Heart left ventricle (tissue), 16 donors: Measurements from ENCODE around the gene GALK2. TPM values are rescaled to one million over a fixed set of nuclear protein-coding genes. Genes with fewer than 3 reads are reported as not detected.

ENCODE experiments used
- ATAC-seq, 4 donors: fragments of 200-7000 bp; cut with Tn5 transposase; one replicate each; pipeline ENCODE4 v1.9.1; 2020 to 2022; ENCODE audit warnings: moderate library complexity in 4 of 4, mild to moderate bottlenecking in 3 of 4, moderate number of reproducible peaks in 1 of 4
- DNase-seq, 5 donors: peaks; one replicate each; pipeline ENCODE4 v3.0.0-alpha.2; 2020
- H3K27ac ChIP-seq, 12 donors: fragments of 200-600 bp; sonication (generic) in 4 of 12; one replicate each; pipeline versions ENCODE4 v1.5.0 to v1.8.0; 2016 to 2022; ENCODE audit warnings: mild to moderate bottlenecking in 2 of 12
- H3K27me3 ChIP-seq, 9 donors: fragments of 200-600 bp; sonication (generic) in 2 of 9; one replicate each; pipeline versions ENCODE4 v1.5.1 to v1.8.0; 2016 to 2022; ENCODE audit warnings: mild to moderate bottlenecking in 3 of 9
- H3K36me3 ChIP-seq, 9 donors: fragments of 200-600 bp; sonication (generic) in 2 of 9; one replicate each; pipeline versions ENCODE4 v1.5.0 to v1.8.0; 2018 to 2022; ENCODE audit warnings: mild to moderate bottlenecking in 2 of 9
- H3K4me1 ChIP-seq, 12 donors: fragments of 200-600 bp; sonication (generic) in 4 of 12; one replicate each; pipeline versions ENCODE4 v1.5.0 to v1.8.0; 2016 to 2022; ENCODE audit warnings: mild to moderate bottlenecking in 3 of 12
- H3K4me3 ChIP-seq, 12 donors: fragments of 200-600 bp; sonication (generic) in 4 of 12; one replicate each; pipeline versions ENCODE4 v1.5.0 to v1.8.0; 2017 to 2022; ENCODE audit warnings: mild to moderate bottlenecking in 9 of 12, moderate library complexity in 4 of 12
- H3K9me3 ChIP-seq, 12 donors: fragments of 200-600 bp; sonication (generic) in 4 of 12; one replicate each; pipeline versions ENCODE4 v1.5.0 to v1.8.0; 2016 to 2022; ENCODE audit warnings: mild to moderate bottlenecking in 1 of 12
- CTCF ChIP-seq, 12 donors: fragments of 200-600 bp; sonication (generic) in 4 of 12; IDR thresholded peaks; one replicate each; pipeline versions ENCODE4 v1.5.0 to v1.8.0; 2018 to 2022; ENCODE audit warnings: antibody characterized with exemption in 12 of 12, mild to moderate bottlenecking in 5 of 12
- POLR2A ChIP-seq, 2 donors: fragments of 450-650 bp; IDR thresholded peaks; one replicate each; pipeline ENCODE4 v1.6.1; 2017; ENCODE audit warnings: antibody characterized with exemption in 2 of 2, mild to moderate bottlenecking in 2 of 2, moderate library complexity in 2 of 2
- WGBS, 4 donors: extraction: QIAGEN DNeasy Blood & Tissue Kit in 2 of 4; methylation state at CpG; one replicate each; pipeline versions ENCODE4 v1.1.5 to v1.1.7; 2013 to 2018; 5-methylcytosine and 5-hydroxymethylcytosine counted together
- intact Hi-C, 10 donors: fragments of 100-400 bp; cut with DNase I; formaldehyde crosslinking; loops; one replicate each; pipeline versions ENCODE4 v1.11.1 to v1.14.2; 2022
- polyA plus RNA-seq, 2 donors: library from polyadenylated mRNA; stranded (reverse); fragments of 200-250 nt; gene quantifications; one replicate each; pipeline ENCODE4 v1.2.3, GENCODE V29; 2013
- total RNA-seq, 9 donors: library from RNA; depleted of rRNA in 2 of 9; stranded (reverse); fragments of >200 nt in 2 of 9; fragmentation: NEBNext Ultra II Directional in 3 of 9; extraction: Animal tissue kit (Norgen Biotek cat#: 25700) in 3 of 9; gene quantifications; one replicate each; pipeline versions ENCODE4 v1.1.0 to v1.2.4, GENCODE V29; 2016 to 2023
- donor health status: ischemic (EF 13 %, LVEDD 7.1; RV severe dilation, severe dysfunction).
- donor health status: healthy with polysubstance abuse.
- donor health status: DM: no; HTN: yes; CAD: no.
- donor health status: DM: no; HTN: no; CAD: no.
- donor health status: ischemic (EF 25% LVEDD 6.9; RV normal size, moderate dysfunction).
- donor health status: ischemic (EF 25% LVEDD 5.7; RV mildly dilated, moderate dysfunction).
- donor health status: healthy.
- donor health status: DM: yes; HTN: yes; CAD: no.
- donor health status: ischemic (EF 35%, LVEDD 5.7; RV mildly dilated, moderate dysfunction).
- donor health status: nonischemic (EF 11% LVEDD 7.7; RV severe dilation, severe dysfunction).
- donor health status: DM: yes; HTN: yes; CAD: no.
- donor health status: PGD.
- donor health status: ischemic (EF 29% LVEDD 5.4; RV normal size, mild dysfunction).
- donor health status: nonischemic (EF 23%, LVEDD 6.1; RV moderate dilation, normal function).

The GALK2 gene
- total and polyA plus RNA-seq, 11 donors, result 8.3 to 55.3 (median 35.2) TPM

- Histone ChIP-seq H3K4me3 (no peak overlapping the region), H3K36me3 (peaks cover 0 to 12% (median 0%) of the 10 kb centered on the region in 9 donors), H3K4me1 (peaks cover 0 to 33% (median 3%) of the 10 kb centered on the region in 12 donors), H3K27me3 (no peaks in the 10 kb centered on the region), H3K9me3 (peaks cover 0 to 18% (median 8%) of the 10 kb centered on the region in 12 donors), H3K27ac (peak overlapping the region in 1 of 12 donors; percentile 22)
- 89 to 97% (median 94%) methylated on average over 2 of the region's 2 CpGs for WGBS, 4 donors
- DNase-seq (no peak), ATAC-seq (no peak)
- TF ChIP-seq POLR2A (IDR thresholded peaks at IDR 0.05) (no peak), CTCF (IDR thresholded peaks at IDR 0.05) (no peak)
- intact Hi-C loops, result loop anchor here (2.0 to 10.0 kb wide), 7 partner anchors 68 to 915 kb away; partner anchors contain the start of genes DTWD1 (in 1 of the 10) and FAM227B (in 1 of the 10)
These were observed 62.3 kb downstream of the GALK2 start for GRCh38 chr15:49232236-49232806.

- Histone ChIP-seq H3K27ac (peak overlapping the region in 4 of 12 donors; percentile 4 to 29 (median 18)), H3K27me3 (no peaks in the 10 kb centered on the region), H3K4me3 (no peak overlapping the region), H3K36me3 (peaks cover 0 to 23% (median 9%) of the 10 kb centered on the region in 9 donors), H3K4me1 (peaks cover 0 to 33% (median 11%) of the 10 kb centered on the region in 12 donors), H3K9me3 (no peaks in the 10 kb centered on the region)
- TF ChIP-seq POLR2A (IDR thresholded peaks at IDR 0.05) (no peak), CTCF (IDR thresholded peaks at IDR 0.05) (peak; percentile 56 to 84 (median 76))
- 35 to 39% (median 35%) methylated on average over 3 of the region's 3 CpGs for WGBS, 4 donors
- ATAC-seq (peak in 3 of 4 donors; percentile 81 to 85 (median 82)), DNase-seq (peak in 4 of 5 donors; percentile 32 to 40 (median 36))
- intact Hi-C loops, result loop anchor here in 9 of 10 donors (1.0 to 10.0 kb wide), 13 partner anchors 71 to 912 kb away; partner anchors contain the start of gene FGF7 (in 4 of the 9)
These were observed 65.5 kb downstream of the GALK2 start for GRCh38 chr15:49235446-49236124.

- TF ChIP-seq CTCF (IDR thresholded peaks at IDR 0.05) (no peak), POLR2A (IDR thresholded peaks at IDR 0.05) (no peak)
- no peak for DNase-seq
- Histone ChIP-seq H3K36me3 (peaks cover 0 to 21% (median 13%) of the 10 kb centered on the region in 9 donors), H3K27ac (peak overlapping the region in 1 of 12 donors; percentile 75), H3K27me3 (no peaks in the 10 kb centered on the region), H3K9me3 (no peaks in the 10 kb centered on the region), H3K4me1 (peaks cover 0 to 30% (median 11%) of the 10 kb centered on the region in 12 donors), H3K4me3 (no peak overlapping the region)
- intact Hi-C loops, result loop anchor here in 9 of 10 donors (2.0 to 10.0 kb wide), 10 partner anchors 72 to 910 kb away; partner anchors contain the start of gene FGF7 (in 3 of the 9)
- no peak for ATAC-seq
These were observed 66.8 kb downstream of the GALK2 start for GRCh38 chr15:49236869-49237268.

GRCh38 chr15:49238342-49238741 is 68.3 kb downstream of the GALK2 start:
- H3K4me3 ChIP-seq, result no peak overlapping the region
- no peaks in the 10 kb centered on the region for H3K9me3 ChIP-seq
- WGBS, 4 donors, result 28 to 42% (median 33%) methylated on average over 2 of the region's 2 CpGs
- H3K36me3 ChIP-seq, result peaks cover 0 to 23% (median 13%) of the 10 kb centered on the region in 9 donors
- H3K27ac ChIP-seq, result peak overlapping the region in 2 of 12 donors; percentile 5 to 75
- no peak for TF ChIP-seq POLR2A (IDR thresholded peaks at IDR 0.05)
- TF ChIP-seq CTCF (IDR thresholded peaks at IDR 0.05), result no peak
- H3K27me3 ChIP-seq, result no peaks in the 10 kb centered on the region
- ATAC-seq, result peak; percentile 61 to 78 (median 75)
- intact Hi-C loops, result loop anchor here in 9 of 10 donors (5.0 to 10.0 kb wide), 9 partner anchors 74 to 909 kb away; partner anchors contain the start of gene FGF7 (in 3 of the 9)
- no peak for DNase-seq
- H3K4me1 ChIP-seq, result peaks cover 0 to 42% (median 15%) of the 10 kb centered on the region in 12 donors
